ENCODE measurements around the gene TOP1. TPM values are rescaled to one million over a fixed set of nuclear protein-coding genes. Genes with fewer than 3 reads are reported as not detected.

Gene TOP1
- total RNA-seq, 1 donor from 2014 or later: 58.9 TPM

- Histone ChIP-seq H3K4me2 (no peak overlapping the region), H3K9ac (no peak overlapping the region), H3K27me3 (no peaks in the 10 kb centered on the region), H3K36me3 (no peaks in the 10 kb centered on the region), H3K4me1 (no peaks in the 10 kb centered on the region), H3K79me2 (ENCODE audit: low read depth) (no peaks in the 10 kb centered on the region), H3K4me3 (no peak overlapping the region), H4K20me1 (ENCODE audit: low read depth) (no peaks in the 10 kb centered on the region), H3K27ac (no peak overlapping the region), H3F3A (ENCODE audit: low read depth) (no peaks in the 10 kb centered on the region), H3K9me3 (ENCODE audit: low read depth) (no peaks in the 10 kb centered on the region), H2AFZ (replicated peaks) (no peak overlapping the region)
- no peak for TF ChIP-seq CTCF (IDR thresholded peaks at IDR 0.05)
- no peak for TF ChIP-seq EZH2phosphoT487 (IDR thresholded peaks at IDR 0.05)
- TF ChIP-seq EZH2 (IDR thresholded peaks at IDR 0.05): no peak
- Mint-ChIP-seq H3K36me3 (no peaks in the 10 kb centered on the region), H3K27ac (no peak overlapping the region), H3K4me1 (peaks cover 3% of the 10 kb centered on the region), H3K27me3 (ENCODE audit: insufficient read depth, low read depth) (peaks cover 6% of the 10 kb centered on the region), H3K4me3 (no peak overlapping the region), H3K9me3 (no peaks in the 10 kb centered on the region)
- no peak for DNase-seq (ENCODE audit: low spot score)
Measured at GRCh38 chr20:41017448-41018042, 11.1 kb upstream of the TOP1 start.

DNA sequence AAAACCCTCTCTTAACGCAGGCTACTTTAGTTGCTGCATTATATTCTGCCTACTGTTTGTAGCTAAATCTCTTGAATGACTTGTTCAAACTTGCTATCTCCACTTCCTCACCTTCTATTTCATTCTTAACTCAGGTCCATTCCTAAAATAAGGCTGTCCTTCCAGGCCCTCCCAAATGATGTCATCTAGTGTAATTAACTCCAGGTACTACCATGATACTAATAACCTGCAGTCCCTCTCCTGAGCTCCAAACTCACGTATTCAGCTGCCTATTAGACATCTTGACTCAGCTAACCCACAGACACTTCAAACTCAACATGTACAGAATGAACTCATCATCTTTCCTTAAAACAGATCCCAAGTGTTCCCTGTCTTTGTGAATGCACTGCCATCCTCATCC lies 10.5 kb upstream of the TOP1 start:
- Mint-ChIP-seq H3K36me3 (no peaks in the 10 kb centered on the region), H3K4me1 (peaks cover 3% of the 10 kb centered on the region), H3K4me3 (no peak overlapping the region), H3K9me3 (no peaks in the 10 kb centered on the region), H3K27ac (no peak overlapping the region), H3K27me3 (ENCODE audit: insufficient read depth, low read depth) (peaks cover 3% of the 10 kb centered on the region)
- no peaks in the 10 kb centered on the region for H3K9me3 ChIP-seq (ENCODE audit: low read depth)
- H3K4me2 ChIP-seq: no peak overlapping the region
- no peak overlapping the region for H3K9ac ChIP-seq
- no peaks in the 10 kb centered on the region for H3K27me3 ChIP-seq
- no peak overlapping the region for H3K4me3 ChIP-seq
- no peak overlapping the region for H2AFZ ChIP-seq (replicated peaks)
- no peaks in the 10 kb centered on the region for H3K36me3 ChIP-seq
- H3K4me1 ChIP-seq: no peaks in the 10 kb centered on the region
- no peaks in the 10 kb centered on the region for H4K20me1 ChIP-seq (ENCODE audit: low read depth)
- DNase-seq (ENCODE audit: low spot score): no peak
- TF ChIP-seq EZH2phosphoT487 (IDR thresholded peaks at IDR 0.05): no peak
- H3K27ac ChIP-seq: no peak overlapping the region
- H3K79me2 ChIP-seq (ENCODE audit: low read depth): no peaks in the 10 kb centered on the region
- no peaks in the 10 kb centered on the region for H3F3A ChIP-seq (ENCODE audit: low read depth)

DNA sequence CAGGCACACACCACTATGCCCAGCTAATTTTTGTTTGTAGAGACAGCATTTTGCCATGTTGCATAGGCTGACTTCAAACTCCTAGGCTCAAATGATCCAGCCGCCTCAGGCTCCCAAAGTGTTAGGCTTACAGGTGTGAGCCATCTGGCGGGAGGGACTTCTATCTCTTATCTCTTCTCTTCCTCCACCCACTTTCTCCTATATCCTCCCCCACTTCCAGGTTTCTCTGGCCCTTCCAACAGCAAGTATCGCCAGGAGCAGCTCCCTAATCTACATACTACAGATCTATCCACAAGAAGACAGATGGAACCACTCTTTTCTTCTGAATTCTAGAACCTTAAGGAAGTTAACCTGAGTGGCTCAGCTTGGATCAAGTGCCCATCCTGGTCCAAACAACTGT lies 5.1 kb upstream of the TOP1 start:
- Histone ChIP-seq H3K9me3 (ENCODE audit: low read depth) (no peaks in the 10 kb centered on the region), H3F3A (ENCODE audit: low read depth) (no peaks in the 10 kb centered on the region), H3K4me2 (no peak overlapping the region), H3K9ac (no peak overlapping the region), H3K79me2 (ENCODE audit: low read depth) (peaks cover 5% of the 10 kb centered on the region), H3K27ac (no peak overlapping the region), H2AFZ (replicated peaks) (no peak overlapping the region), H3K36me3 (no peaks in the 10 kb centered on the region), H3K4me1 (peaks cover 6% of the 10 kb centered on the region), H4K20me1 (ENCODE audit: low read depth) (no peaks in the 10 kb centered on the region), H3K27me3 (no peaks in the 10 kb centered on the region), H3K4me3 (no peak overlapping the region)
- peaks cover 7% of the 10 kb centered on the region for H3K27me3 Mint-ChIP-seq (ENCODE audit: insufficient read depth, low read depth)
- TF ChIP-seq EZH2phosphoT487 (IDR thresholded peaks at IDR 0.05): no peak
- TF ChIP-seq EZH2 (IDR thresholded peaks at IDR 0.05): no peak
- TF ChIP-seq CTCF (IDR thresholded peaks at IDR 0.05): no peak
- peaks cover 11% of the 10 kb centered on the region for H3K4me1 Mint-ChIP-seq
- DNase-seq (ENCODE audit: low spot score): no peak
- no peak overlapping the region for H3K27ac Mint-ChIP-seq
- no peaks in the 10 kb centered on the region for H3K9me3 Mint-ChIP-seq
- no peaks in the 10 kb centered on the region for H3K36me3 Mint-ChIP-seq
- no peak overlapping the region for H3K4me3 Mint-ChIP-seq

DNA sequence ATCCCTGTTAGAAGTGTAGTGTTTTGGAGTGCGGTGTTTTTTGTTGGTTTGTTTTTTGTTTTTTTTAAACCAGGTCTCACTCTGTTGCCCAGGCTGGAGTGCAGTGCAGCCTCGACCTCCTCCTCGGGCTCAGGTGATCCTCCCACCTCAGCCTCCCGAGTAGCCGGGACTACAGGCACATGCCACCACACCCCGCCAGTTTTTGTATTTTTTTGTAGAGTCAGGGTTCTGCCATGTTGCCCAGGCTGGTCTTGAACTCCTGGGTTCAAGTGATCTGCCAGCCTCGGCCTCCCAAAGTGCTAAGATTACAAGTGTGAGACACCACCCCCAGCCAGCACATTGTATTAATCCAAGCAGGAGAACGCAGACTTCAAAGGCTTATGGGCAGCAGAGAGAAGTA lies 1.3 kb upstream of the TOP1 start:
- Mint-ChIP-seq H3K27ac (peak overlapping the region; percentile 11), H3K4me1 (peaks cover 33% of the 10 kb centered on the region), H3K4me3 (peak overlapping the region; percentile 91), H3K27me3 (ENCODE audit: insufficient read depth, low read depth) (peaks cover 4% of the 10 kb centered on the region), H3K36me3 (peaks cover 6% of the 10 kb centered on the region), H3K9me3 (no peaks in the 10 kb centered on the region)
- Histone ChIP-seq H3K4me2 (peak overlapping the region; percentile 73), H3K27me3 (no peaks in the 10 kb centered on the region), H3K36me3 (no peaks in the 10 kb centered on the region), H3K4me3 (peak overlapping the region; percentile 45), H3K9me3 (ENCODE audit: low read depth) (no peaks in the 10 kb centered on the region), H2AFZ (replicated peaks) (no peak overlapping the region), H3F3A (ENCODE audit: low read depth) (no peaks in the 10 kb centered on the region), H3K4me1 (peaks cover 29% of the 10 kb centered on the region), H3K27ac (no peak overlapping the region), H4K20me1 (ENCODE audit: low read depth) (peaks cover 24% of the 10 kb centered on the region), H3K9ac (no peak overlapping the region), H3K79me2 (ENCODE audit: low read depth) (peaks cover 43% of the 10 kb centered on the region)
- TF ChIP-seq EZH2phosphoT487 (IDR thresholded peaks at IDR 0.05) (no peak), CTCF (IDR thresholded peaks at IDR 0.05) (no peak), EZH2 (IDR thresholded peaks at IDR 0.05) (no peak)
- DNase-seq (ENCODE audit: low spot score): no peak

Measured in neural progenitor cell (in vitro differentiated cells).